ENCODE results near the gene FAAP20.

Gene FAAP20

GRCh38 chr1:2179283-2180013 is 15.1 kb downstream of the FAAP20 start:
- Histone ChIP-seq H3K9me3 (ENCODE audit: control insufficient read depth, insufficient read depth, low read depth, low read length) (no peaks in the 10 kb centered on the region), H3K36me3 (ENCODE audit: control insufficient read depth in 2 of 2, insufficient read depth in 1 of 2, low read length in 2 of 2) (peaks cover 0 to 66% of the 10 kb centered on the region in 2 experiments; a peak in 1 of 3 replicates), H3K4me3 (ENCODE audit: low read depth, low read length) (no peak overlapping the region), H3K4me1 (ENCODE audit: control insufficient read depth, insufficient read depth, low read length) (no peaks in the 10 kb centered on the region), H3K27ac (ENCODE audit: extremely low read depth, low read depth, low read length) (no peak overlapping the region)
- TF ChIP-seq ZNF175 (tag by site-specific recombination; IDR thresholded peaks at IDR 0.05), result no peak
- TF ChIP-seq ZNF423 (tag by site-specific recombination; IDR thresholded peaks at IDR 0.05), result peak; percentile 56; the same call in 1 of the 2 replicates
- TF ChIP-seq ZIC2 (tag by site-specific recombination; IDR thresholded peaks at IDR 0.05), result peak; percentile 98
- TF ChIP-seq, protein P1, sequence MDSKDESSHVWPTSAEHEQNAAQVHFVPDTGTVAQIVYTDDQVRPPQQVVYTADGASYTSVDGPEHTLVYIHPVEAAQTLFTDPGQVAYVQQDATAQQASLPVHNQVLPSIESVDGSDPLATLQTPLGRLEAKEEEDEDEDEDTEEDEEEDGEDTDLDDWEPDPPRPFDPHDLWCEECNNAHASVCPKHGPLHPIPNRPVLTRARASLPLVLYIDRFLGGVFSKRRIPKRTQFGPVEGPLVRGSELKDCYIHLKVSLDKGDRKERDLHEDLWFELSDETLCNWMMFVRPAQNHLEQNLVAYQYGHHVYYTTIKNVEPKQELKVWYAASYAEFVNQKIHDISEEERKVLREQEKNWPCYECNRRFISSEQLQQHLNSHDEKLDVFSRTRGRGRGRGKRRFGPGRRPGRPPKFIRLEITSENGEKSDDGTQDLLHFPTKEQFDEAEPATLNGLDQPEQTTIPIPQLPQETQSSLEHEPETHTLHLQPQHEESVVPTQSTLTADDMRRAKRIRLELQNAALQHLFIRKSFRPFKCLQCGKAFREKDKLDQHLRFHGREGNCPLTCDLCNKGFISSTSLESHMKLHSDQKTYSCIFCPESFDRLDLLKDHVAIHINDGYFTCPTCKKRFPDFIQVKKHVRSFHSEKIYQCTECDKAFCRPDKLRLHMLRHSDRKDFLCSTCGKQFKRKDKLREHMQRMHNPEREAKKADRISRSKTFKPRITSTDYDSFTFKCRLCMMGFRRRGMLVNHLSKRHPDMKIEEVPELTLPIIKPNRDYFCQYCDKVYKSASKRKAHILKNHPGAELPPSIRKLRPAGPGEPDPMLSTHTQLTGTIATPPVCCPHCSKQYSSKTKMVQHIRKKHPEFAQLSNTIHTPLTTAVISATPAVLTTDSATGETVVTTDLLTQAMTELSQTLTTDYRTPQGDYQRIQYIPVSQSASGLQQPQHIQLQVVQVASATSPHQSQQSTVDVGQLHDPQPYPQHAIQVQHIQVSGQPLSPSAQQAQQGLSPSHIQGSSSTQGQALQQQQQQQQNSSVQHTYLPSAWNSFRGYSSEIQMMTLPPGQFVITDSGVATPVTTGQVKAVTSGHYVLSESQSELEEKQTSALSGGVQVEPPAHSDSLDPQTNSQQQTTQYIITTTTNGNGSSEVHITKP (tag by site-specific recombination; IDR thresholded peaks at IDR 0.05), result peak; percentile 56; the same call in 1 of the 2 replicates
- TF ChIP-seq ZFHX2 (tag by site-specific recombination; conservative IDR thresholded peaks at IDR 0.05), result peak; percentile 52
- no peak for TF ChIP-seq ZXDB (tag by site-specific recombination; IDR thresholded peaks at IDR 0.05)
- TF ChIP-seq, protein P2, sequence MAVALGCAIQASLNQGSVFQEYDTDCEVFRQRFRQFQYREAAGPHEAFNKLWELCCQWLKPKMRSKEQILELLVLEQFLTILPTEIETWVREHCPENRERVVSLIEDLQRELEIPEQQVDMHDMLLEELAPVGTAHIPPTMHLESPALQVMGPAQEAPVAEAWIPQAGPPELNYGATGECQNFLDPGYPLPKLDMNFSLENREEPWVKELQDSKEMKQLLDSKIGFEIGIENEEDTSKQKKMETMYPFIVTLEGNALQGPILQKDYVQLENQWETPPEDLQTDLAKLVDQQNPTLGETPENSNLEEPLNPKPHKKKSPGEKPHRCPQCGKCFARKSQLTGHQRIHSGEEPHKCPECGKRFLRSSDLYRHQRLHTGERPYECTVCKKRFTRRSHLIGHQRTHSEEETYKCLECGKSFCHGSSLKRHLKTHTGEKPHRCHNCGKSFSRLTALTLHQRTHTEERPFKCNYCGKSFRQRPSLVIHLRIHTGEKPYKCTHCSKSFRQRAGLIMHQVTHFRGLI (tag by site-specific recombination; IDR thresholded peaks at IDR 0.05), result no peak
- TF ChIP-seq SCRT2 (tag by site-specific recombination; IDR thresholded peaks at IDR 0.05), result peak; percentile 71
- TF ChIP-seq TRIM28 (IDR thresholded peaks at IDR 0.05; ENCODE audit: borderline replicate concordance, low read length), result peak; percentile 72; the same call in 1 of the 2 replicates
- TF ChIP-seq GLIS1 (tag by site-specific recombination; IDR thresholded peaks at IDR 0.05), result peak; percentile 60
- TF ChIP-seq GLIS2 (tag by site-specific recombination; IDR thresholded peaks at IDR 0.05), result peak; percentile 8; the same call in 1 of the 2 replicates
- peak; percentile 42; the same call in 1 of the 2 replicates for TF ChIP-seq FEZF1 (tag by site-specific recombination; IDR thresholded peaks at IDR 0.05)
- TF ChIP-seq EGR2 (tag by site-specific recombination; IDR thresholded peaks at IDR 0.05; ENCODE audit: low read depth), result peak; percentile 75
- no peak for TF ChIP-seq ZNF398 (tag by site-specific recombination; IDR thresholded peaks at IDR 0.05)
- TF ChIP-seq ZNF155 (tag by site-specific recombination; IDR thresholded peaks at IDR 0.05), result no peak
- peak; percentile 63 for TF ChIP-seq ZNF341 (tag by site-specific recombination; IDR thresholded peaks at IDR 0.05; ENCODE audit: low read depth)
- ChIA-PET CTCF (interaction anchor here (0.5 kb wide), 1 partner anchor 204 kb away, joined by 4 read pairs; no protein-coding TSS in a partner anchor), POLR2A (interaction anchor here (0.6 kb wide), 1 partner anchor 216 kb away, joined by 3 read pairs; no protein-coding TSS in a partner anchor)

DNA sequence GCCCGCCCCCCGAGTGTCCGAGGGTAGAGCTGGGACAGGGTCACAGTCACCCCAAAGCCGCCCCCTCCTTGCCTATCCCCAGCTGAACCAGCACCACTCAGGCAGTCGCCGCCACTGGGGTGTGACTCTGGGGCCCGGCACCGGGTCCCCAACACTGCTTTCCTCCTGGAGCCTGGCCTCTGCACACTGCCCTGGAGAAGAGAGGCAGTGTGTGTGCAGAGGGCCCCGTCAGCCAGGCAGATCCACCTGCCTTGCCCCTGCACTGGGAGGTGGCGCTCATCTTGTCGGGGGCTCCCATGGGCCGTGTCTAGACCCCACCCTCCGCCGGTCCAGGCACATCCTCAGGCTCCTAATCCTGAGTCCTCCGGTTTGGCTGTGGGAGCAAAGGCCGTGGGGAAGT is 15.7 kb downstream of the FAAP20 start:
- POLR2A ChIA-PET, result interaction anchor here (0.6 kb wide), 1 partner anchor 215 kb away, joined by 3 read pairs; no protein-coding TSS in a partner anchor
- no peaks in the 10 kb centered on the region for H3K4me1 ChIP-seq (ENCODE audit: control insufficient read depth, insufficient read depth, low read length)
- no peak for TF ChIP-seq ZNF16 (tag by site-specific recombination; IDR thresholded peaks at IDR 0.05; ENCODE audit: low read depth)
- TF ChIP-seq HOXC10 (CRISPR knock-in tag; IDR thresholded peaks at IDR 0.05), result no peak
- TF ChIP-seq, protein P3, sequence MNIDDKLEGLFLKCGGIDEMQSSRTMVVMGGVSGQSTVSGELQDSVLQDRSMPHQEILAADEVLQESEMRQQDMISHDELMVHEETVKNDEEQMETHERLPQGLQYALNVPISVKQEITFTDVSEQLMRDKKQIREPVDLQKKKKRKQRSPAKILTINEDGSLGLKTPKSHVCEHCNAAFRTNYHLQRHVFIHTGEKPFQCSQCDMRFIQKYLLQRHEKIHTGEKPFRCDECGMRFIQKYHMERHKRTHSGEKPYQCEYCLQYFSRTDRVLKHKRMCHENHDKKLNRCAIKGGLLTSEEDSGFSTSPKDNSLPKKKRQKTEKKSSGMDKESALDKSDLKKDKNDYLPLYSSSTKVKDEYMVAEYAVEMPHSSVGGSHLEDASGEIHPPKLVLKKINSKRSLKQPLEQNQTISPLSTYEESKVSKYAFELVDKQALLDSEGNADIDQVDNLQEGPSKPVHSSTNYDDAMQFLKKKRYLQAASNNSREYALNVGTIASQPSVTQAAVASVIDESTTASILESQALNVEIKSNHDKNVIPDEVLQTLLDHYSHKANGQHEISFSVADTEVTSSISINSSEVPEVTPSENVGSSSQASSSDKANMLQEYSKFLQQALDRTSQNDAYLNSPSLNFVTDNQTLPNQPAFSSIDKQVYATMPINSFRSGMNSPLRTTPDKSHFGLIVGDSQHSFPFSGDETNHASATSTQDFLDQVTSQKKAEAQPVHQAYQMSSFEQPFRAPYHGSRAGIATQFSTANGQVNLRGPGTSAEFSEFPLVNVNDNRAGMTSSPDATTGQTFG (tag by site-specific recombination; IDR thresholded peaks at IDR 0.05; ENCODE audit: borderline replicate concordance), result no peak
- no peak for TF ChIP-seq ZNF654 (tag by site-specific recombination; IDR thresholded peaks at IDR 0.05; ENCODE audit: low read depth)
- no peak for TF ChIP-seq ZNF341 (tag by site-specific recombination; IDR thresholded peaks at IDR 0.05; ENCODE audit: low read depth)
- no peak for TF ChIP-seq ZNF146 (tag by site-specific recombination; IDR thresholded peaks at IDR 0.05)
- no peak for TF ChIP-seq ZNF221 (tag by site-specific recombination; IDR thresholded peaks at IDR 0.05; ENCODE audit: borderline replicate concordance)
- TF ChIP-seq GLI2 (tag by site-specific recombination; IDR thresholded peaks at IDR 0.05; ENCODE audit: borderline replicate concordance, low read depth), result no peak
- TF ChIP-seq ZNF777 (tag by site-specific recombination; IDR thresholded peaks at IDR 0.05; ENCODE audit: borderline replicate concordance), result no peak
- no peak for TF ChIP-seq ZNF768 (tag by site-specific recombination; IDR thresholded peaks at IDR 0.05)
- TF ChIP-seq GLIS1 (tag by site-specific recombination; IDR thresholded peaks at IDR 0.05), result no peak

More for the DNA sequence above, 15.7 kb downstream of the FAAP20 start:
- CTCF ChIA-PET, result no interaction called here
- Histone ChIP-seq H3K27ac (ENCODE audit: extremely low read depth, low read depth, low read length) (no peak overlapping the region), H3K36me3 (ENCODE audit: control insufficient read depth in 2 of 2, insufficient read depth in 1 of 2, low read length in 2 of 2) (peaks cover 0 to 63% of the 10 kb centered on the region in 2 experiments; a peak in 1 of 3 replicates), H3K4me3 (ENCODE audit: low read depth, low read length) (no peak overlapping the region), H3K9me3 (ENCODE audit: control insufficient read depth, insufficient read depth, low read depth, low read length) (no peaks in the 10 kb centered on the region)
